ENCODE results near the gene PHYKPL. TPM values are rescaled to one million over a fixed set of nuclear protein-coding genes. Genes with fewer than 3 reads are reported as not detected.

PHYKPL gene
- total and polyA plus RNA-seq, 2 of the 13 experiments (the other 11 are each of a cell fraction or from before 2014, with no cell fraction given), result 18.0 to 78.6 TPM

DNA sequence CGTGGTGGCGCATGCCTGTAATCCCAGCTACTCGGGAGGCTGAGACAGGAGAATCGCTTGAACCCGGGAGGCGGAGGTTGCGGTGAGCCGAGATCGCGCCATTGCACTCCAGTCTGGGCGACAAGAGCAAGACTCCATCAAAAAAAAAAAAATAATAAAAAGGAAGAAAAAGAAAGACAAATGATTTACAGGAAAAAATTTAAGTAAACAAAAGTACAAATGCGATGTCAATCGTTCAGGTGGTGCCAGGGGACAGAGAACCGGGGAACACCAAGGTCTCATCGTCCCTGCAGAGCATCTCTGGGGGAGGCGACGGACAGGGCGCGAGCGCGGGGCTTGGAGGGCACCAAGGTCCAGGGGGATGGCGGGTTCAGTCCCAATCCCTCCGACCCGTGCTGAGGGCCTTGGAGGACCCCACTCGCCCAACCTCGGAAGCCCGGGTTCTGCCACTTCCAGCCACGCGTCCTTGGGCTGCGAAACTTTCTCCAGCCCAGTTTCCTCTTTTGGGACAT lies 28.9 kb downstream of the PHYKPL start:
- CTCF ChIA-PET (ENCODE audit: low intra/inter-chr PET ratio, low total read pairs), result no interaction called here
- in situ Hi-C loops (cut with HindIII; ENCODE audit: extremely low pct_ligation_motif_present, low pct_unique_long_range_greater_than_20kb) (no loop called here), intact Hi-C loops (cut with micrococcal nuclease; ENCODE audit: unreplicated experiment) (no loop called here)
- peak overlapping the region; percentile 11 for H3K27ac ChIP-seq (ENCODE audit: extremely low read length, insufficient read depth, low read length)
- POLR2A ChIA-PET, result interaction anchor here (1.0 to 1.5 kb wide), 11 partner anchors 8 to 656 kb away, joined by 4 to 15 read pairs (median 7); partner anchors contain the start of genes NHP2, PHYKPL and ZNF354B
- H3K9me3 ChIP-seq (ENCODE audit: low read length), result no peaks in the 10 kb centered on the region
- DNase-seq (ENCODE audit: low spot score), result no peak
- peak overlapping the region; percentile 95 for H3K9ac ChIP-seq (ENCODE audit: insufficient read depth, low read depth, low read length)
- BruUV-seq (replicated peaks), result TSS peak; percentile 55
- WGBS (ENCODE audit: low lambda C conversion rate), result 62% methylated on average over 17 of the region's 30 CpGs
- H3K79me2 ChIP-seq (ENCODE audit: insufficient read depth, low read length), result peaks cover 35% of the 10 kb centered on the region
- peak overlapping the region; percentile 94 for H3K4me2 ChIP-seq (ENCODE audit: low read depth, low read length)
- ATAC-seq, result peak; percentile 9
- peak overlapping the region; percentile 80 to 95 (median 90); a peak in 5 of 6 replicates for H3K4me3 ChIP-seq (replicated peaks in 1 of 3; ENCODE audit: insufficient read depth in 1 of 3, low read depth in 2 of 3, low read length in 3 of 3)
- peaks cover 39% of the 10 kb centered on the region for H3K4me1 ChIP-seq (ENCODE audit: insufficient read depth, low read length)
- H3K36me3 ChIP-seq (replicated peaks in 1 of 2; ENCODE audit: control insufficient read depth in 1 of 2, insufficient read depth in 2 of 2, low read length in 2 of 2), result peaks cover 9 to 27% of the 10 kb centered on the region in 2 experiments
- no peak overlapping the region for H2AFZ ChIP-seq (ENCODE audit: low read length)
- FAIRE-seq, result no peak
- H4K20me1 ChIP-seq (ENCODE audit: insufficient read depth, low read length), result peaks cover 34% of the 10 kb centered on the region
- peaks cover 0 to 7% of the 10 kb centered on the region in 2 experiments; a peak in 1 of 5 replicates for H3K27me3 ChIP-seq (ENCODE audit: control insufficient read depth in 1 of 2, insufficient read depth in 2 of 2, low read length in 2 of 2)
- TF ChIP-seq ZNF253 (CRISPR knock-in tag; IDR thresholded peaks at IDR 0.05; ENCODE audit: borderline replicate concordance), result no peak
- TF ChIP-seq ZNF713 (CRISPR knock-in tag; IDR thresholded peaks at IDR 0.05), result no peak
- no peak for TF ChIP-seq DR1 (CRISPR knock-in tag; IDR thresholded peaks at IDR 0.05)
- 0 out of 2 replicates have a peak, but pooled peaks have one; percentile 55 for TF ChIP-seq ZNF75D (CRISPR knock-in tag; IDR thresholded peaks at IDR 0.05; ENCODE audit: borderline replicate concordance)
- TF ChIP-seq, protein P1, sequence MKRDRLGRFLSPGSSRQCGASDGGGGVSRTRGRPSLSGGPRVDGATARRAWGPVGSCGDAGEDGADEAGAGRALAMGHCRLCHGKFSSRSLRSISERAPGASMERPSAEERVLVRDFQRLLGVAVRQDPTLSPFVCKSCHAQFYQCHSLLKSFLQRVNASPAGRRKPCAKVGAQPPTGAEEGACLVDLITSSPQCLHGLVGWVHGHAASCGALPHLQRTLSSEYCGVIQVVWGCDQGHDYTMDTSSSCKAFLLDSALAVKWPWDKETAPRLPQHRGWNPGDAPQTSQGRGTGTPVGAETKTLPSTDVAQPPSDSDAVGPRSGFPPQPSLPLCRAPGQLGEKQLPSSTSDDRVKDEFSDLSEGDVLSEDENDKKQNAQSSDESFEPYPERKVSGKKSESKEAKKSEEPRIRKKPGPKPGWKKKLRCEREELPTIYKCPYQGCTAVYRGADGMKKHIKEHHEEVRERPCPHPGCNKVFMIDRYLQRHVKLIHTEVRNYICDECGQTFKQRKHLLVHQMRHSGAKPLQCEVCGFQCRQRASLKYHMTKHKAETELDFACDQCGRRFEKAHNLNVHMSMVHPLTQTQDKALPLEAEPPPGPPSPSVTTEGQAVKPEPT (CRISPR knock-in tag; IDR thresholded peaks at IDR 0.05; ENCODE audit: low read depth), result no peak
- TF ChIP-seq FOXP1 (IDR thresholded peaks at IDR 0.05), result no peak
- TF ChIP-seq FOXP1 (CRISPR knock-in tag; IDR thresholded peaks at IDR 0.05), result no peak
- TF ChIP-seq SMC3 (IDR thresholded peaks at IDR 0.05; ENCODE audit: low read length), result no peak
- TF ChIP-seq, protein P2, sequence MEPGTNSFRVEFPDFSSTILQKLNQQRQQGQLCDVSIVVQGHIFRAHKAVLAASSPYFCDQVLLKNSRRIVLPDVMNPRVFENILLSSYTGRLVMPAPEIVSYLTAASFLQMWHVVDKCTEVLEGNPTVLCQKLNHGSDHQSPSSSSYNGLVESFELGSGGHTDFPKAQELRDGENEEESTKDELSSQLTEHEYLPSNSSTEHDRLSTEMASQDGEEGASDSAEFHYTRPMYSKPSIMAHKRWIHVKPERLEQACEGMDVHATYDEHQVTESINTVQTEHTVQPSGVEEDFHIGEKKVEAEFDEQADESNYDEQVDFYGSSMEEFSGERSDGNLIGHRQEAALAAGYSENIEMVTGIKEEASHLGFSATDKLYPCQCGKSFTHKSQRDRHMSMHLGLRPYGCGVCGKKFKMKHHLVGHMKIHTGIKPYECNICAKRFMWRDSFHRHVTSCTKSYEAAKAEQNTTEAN (CRISPR knock-in tag; conservative IDR thresholded peaks at IDR 0.05), result no peak
- no peak for TF ChIP-seq YY1 (IDR thresholded peaks at IDR 0.05; ENCODE audit: insufficient read depth, insufficient replicate concordance, low read depth, low read length)
- TF ChIP-seq, protein P3, sequence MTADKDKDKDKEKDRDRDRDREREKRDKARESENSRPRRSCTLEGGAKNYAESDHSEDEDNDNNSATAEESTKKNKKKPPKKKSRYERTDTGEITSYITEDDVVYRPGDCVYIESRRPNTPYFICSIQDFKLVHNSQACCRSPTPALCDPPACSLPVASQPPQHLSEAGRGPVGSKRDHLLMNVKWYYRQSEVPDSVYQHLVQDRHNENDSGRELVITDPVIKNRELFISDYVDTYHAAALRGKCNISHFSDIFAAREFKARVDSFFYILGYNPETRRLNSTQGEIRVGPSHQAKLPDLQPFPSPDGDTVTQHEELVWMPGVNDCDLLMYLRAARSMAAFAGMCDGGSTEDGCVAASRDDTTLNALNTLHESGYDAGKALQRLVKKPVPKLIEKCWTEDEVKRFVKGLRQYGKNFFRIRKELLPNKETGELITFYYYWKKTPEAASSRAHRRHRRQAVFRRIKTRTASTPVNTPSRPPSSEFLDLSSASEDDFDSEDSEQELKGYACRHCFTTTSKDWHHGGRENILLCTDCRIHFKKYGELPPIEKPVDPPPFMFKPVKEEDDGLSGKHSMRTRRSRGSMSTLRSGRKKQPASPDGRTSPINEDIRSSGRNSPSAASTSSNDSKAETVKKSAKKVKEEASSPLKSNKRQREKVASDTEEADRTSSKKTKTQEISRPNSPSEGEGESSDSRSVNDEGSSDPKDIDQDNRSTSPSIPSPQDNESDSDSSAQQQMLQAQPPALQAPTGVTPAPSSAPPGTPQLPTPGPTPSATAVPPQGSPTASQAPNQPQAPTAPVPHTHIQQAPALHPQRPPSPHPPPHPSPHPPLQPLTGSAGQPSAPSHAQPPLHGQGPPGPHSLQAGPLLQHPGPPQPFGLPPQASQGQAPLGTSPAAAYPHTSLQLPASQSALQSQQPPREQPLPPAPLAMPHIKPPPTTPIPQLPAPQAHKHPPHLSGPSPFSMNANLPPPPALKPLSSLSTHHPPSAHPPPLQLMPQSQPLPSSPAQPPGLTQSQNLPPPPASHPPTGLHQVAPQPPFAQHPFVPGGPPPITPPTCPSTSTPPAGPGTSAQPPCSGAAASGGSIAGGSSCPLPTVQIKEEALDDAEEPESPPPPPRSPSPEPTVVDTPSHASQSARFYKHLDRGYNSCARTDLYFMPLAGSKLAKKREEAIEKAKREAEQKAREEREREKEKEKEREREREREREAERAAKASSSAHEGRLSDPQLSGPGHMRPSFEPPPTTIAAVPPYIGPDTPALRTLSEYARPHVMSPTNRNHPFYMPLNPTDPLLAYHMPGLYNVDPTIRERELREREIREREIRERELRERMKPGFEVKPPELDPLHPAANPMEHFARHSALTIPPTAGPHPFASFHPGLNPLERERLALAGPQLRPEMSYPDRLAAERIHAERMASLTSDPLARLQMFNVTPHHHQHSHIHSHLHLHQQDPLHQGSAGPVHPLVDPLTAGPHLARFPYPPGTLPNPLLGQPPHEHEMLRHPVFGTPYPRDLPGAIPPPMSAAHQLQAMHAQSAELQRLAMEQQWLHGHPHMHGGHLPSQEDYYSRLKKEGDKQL (CRISPR knock-in tag; IDR thresholded peaks at IDR 0.05; ENCODE audit: low read depth), result no peak
- no peak for TF ChIP-seq STAG1 (CRISPR knock-in tag; IDR thresholded peaks at IDR 0.05)
- peak; percentile 36; the same call in 1 of the 2 replicates for TF ChIP-seq ZNF605 (CRISPR knock-in tag; IDR thresholded peaks at IDR 0.05)
- no peak for TF ChIP-seq ONECUT2 (CRISPR knock-in tag; IDR thresholded peaks at IDR 0.05)
- no peak for TF ChIP-seq ZNF235 (CRISPR knock-in tag; IDR thresholded peaks at IDR 0.05; ENCODE audit: borderline replicate concordance)
- no peak for TF ChIP-seq TEAD2 (CRISPR knock-in tag; IDR thresholded peaks at IDR 0.05)
